B cell (primary cell): ENCODE measurements around the gene LIN37. TPM values are rescaled to one million over a fixed set of nuclear protein-coding genes. Genes with fewer than 3 reads are reported as not detected.

Experiments
- ATAC-seq: fragments of 200-7000 bp; cut with Tn5 transposase; one replicate; pipeline ENCODE4 v1.10.0; 2021; ENCODE audit warnings: low read depth, mild to moderate bottlenecking, moderate number of reproducible peaks, moderate library complexity
- CTCF ChIA-PET: fragments of 350-600 bp; sonication (Branson Sonifier 250); formaldehyde crosslinking; loops from one replicate; lab custom pipeline; 2021; ENCODE audit warnings: antibody characterized with exemption, inconsistent platforms; lab: Charles Lee
- POLR2A ChIA-PET: fragments of 350-600 bp; sonication (Branson Sonifier 250); formaldehyde crosslinking; loops from one replicate; lab custom pipeline; 2021; ENCODE audit warnings: antibody characterized with exemption; lab: Charles Lee
- DNase-seq: peaks from one replicate; pipeline ENCODE4 v3.0.0; 2013
- H2AFZ ChIP-seq: 2 replicates; pipeline ENCODE4 v1.6.1; 2012; ENCODE audit warnings: mild to moderate bottlenecking, low read depth, low read length; ENCODE audit not compliant: insufficient read depth, poor library complexity, severe bottlenecking
- H3K27ac ChIP-seq, 2 donors: 1 replicate in 1 of 2; 2 replicates in 1 of 2; pipeline ENCODE4 v1.5.1; 2012 to 2013; ENCODE audit warnings: low read length in 2 of 2, mild to moderate bottlenecking in 2 of 2, moderate library complexity in 1 of 2
- H3K27me3 ChIP-seq, 4 experiments: fragments of 200-600 bp in 1 of 4; sonication (generic) in 1 of 4; replicated peaks in 1 of 4; 1 replicate in 2 of 4; 2 replicates in 2 of 4; pipeline versions ENCODE4 v1.6.1 to v1.7.0; 2013 to 2016; ENCODE audit warnings: low read length in 3 of 4, mild to moderate bottlenecking in 2 of 4, mixed read lengths in 1 of 4, moderate library complexity in 1 of 4; ENCODE audit not compliant: insufficient read depth in 4 of 4, control insufficient read depth in 3 of 4; ENCODE audit errors: control extremely low read depth in 1 of 4
- H3K36me3 ChIP-seq, 2 experiments: replicated peaks in 1 of 2; 1 replicate in 1 of 2; 2 replicates in 1 of 2; pipeline versions ENCODE4 v1.6.1 to v1.7.1; 2013; ENCODE audit warnings: low read length in 1 of 2; ENCODE audit not compliant: insufficient read depth in 2 of 2, control insufficient read depth in 1 of 2; ENCODE audit errors: control extremely low read depth in 1 of 2, extremely low read depth in 1 of 2
- H3K4me1 ChIP-seq, 2 donors: fragments of 200-600 bp in 1 of 2; sonication (generic) in 1 of 2; 1 replicate in 1 of 2; 2 replicates in 1 of 2; pipeline versions ENCODE4 v1.5.1 to v1.6.1; 2013 to 2017; ENCODE audit warnings: low read length in 2 of 2; ENCODE audit not compliant: control insufficient read depth in 2 of 2, insufficient read depth in 2 of 2
- H3K4me2 ChIP-seq: replicated peaks from 2 replicates; pipeline ENCODE3; 2012; ENCODE audit warnings: mild to moderate bottlenecking, low read depth, low read length; ENCODE audit not compliant: poor library complexity, severe bottlenecking
- H3K4me3 ChIP-seq, 5 experiments: fragments of 200-600 bp in 1 of 5; sonication (generic) in 1 of 5; 1 replicate in 3 of 5; 2 replicates in 2 of 5; pipeline versions ENCODE4 v1.5.1 to v1.7.0; 2011 to 2016; ENCODE audit warnings: low read length in 4 of 5, mild to moderate bottlenecking in 4 of 5, low read depth in 2 of 5, control low read depth in 1 of 5, moderate library complexity in 1 of 5; ENCODE audit not compliant: insufficient read depth in 1 of 5; ENCODE audit errors: control extremely low read depth in 1 of 5, extremely low read depth in 1 of 5
- H3K79me2 ChIP-seq: fragments of 200-600 bp; sonication (generic); one replicate; pipeline ENCODE4 v1.6.0; 2016; ENCODE audit warnings: low read length; ENCODE audit not compliant: control insufficient read depth, insufficient read depth
- H3K9ac ChIP-seq: fragments of 200-600 bp; sonication (generic); 2 replicates; pipeline ENCODE4 v1.6.1; 2017; ENCODE audit warnings: mild to moderate bottlenecking, low read length, moderate library complexity
- H3K9me3 ChIP-seq, 3 donors: one replicate each; pipeline versions ENCODE4 v1.6.1 to v1.7.1; 2013; ENCODE audit warnings: low read length in 2 of 3; ENCODE audit not compliant: control insufficient read depth in 2 of 3, insufficient read depth in 1 of 3; ENCODE audit errors: control extremely low read depth in 1 of 3
- H4K20me1 ChIP-seq: 2 replicates; pipeline ENCODE4 v1.6.0; 2012; ENCODE audit warnings: mild to moderate bottlenecking, low read length; ENCODE audit not compliant: insufficient read depth, control insufficient read depth, poor library complexity, severe bottlenecking
- H3K27ac Mint-ChIP-seq: one replicate; pipeline ENCODE4 v1.8.0; 2021; ENCODE audit warnings: mixed read lengths
- H3K27me3 Mint-ChIP-seq: one replicate; pipeline ENCODE4 v1.8.0; 2021; ENCODE audit warnings: mixed read lengths
- H3K4me1 Mint-ChIP-seq: one replicate; pipeline ENCODE4 v1.8.0; 2021; ENCODE audit warnings: mixed read lengths
- H3K4me3 Mint-ChIP-seq: one replicate; pipeline ENCODE4 v1.8.0; 2021; ENCODE audit warnings: mixed read lengths
- H3K9me3 Mint-ChIP-seq: one replicate; pipeline ENCODE4 v1.8.0; 2022; ENCODE audit warnings: mixed read lengths; ENCODE audit not compliant: insufficient read depth
- CTCF ChIP-seq: fragments of 200-600 bp; IDR thresholded peaks from one replicate; pipeline ENCODE4 v1.8.0; 2022; ENCODE audit warnings: antibody characterized with exemption, mild to moderate bottlenecking
- EZH2 ChIP-seq: IDR thresholded peaks from 2 replicates; pipeline ENCODE4 v1.6.1; 2012; ENCODE audit warnings: borderline replicate concordance, low read depth, mild to moderate bottlenecking, moderate library complexity, low read length; ENCODE audit not compliant: insufficient read depth, poor library complexity, severe bottlenecking
- WGBS: methylation state at CpG from one replicate; pipeline ENCODE4 v1.1.5; 2013; ENCODE audit warnings: missing lambda C conversion rate; ENCODE audit not compliant: insufficient coverage; 5-methylcytosine and 5-hydroxymethylcytosine counted together
- intact Hi-C: fragments of 100-400 bp; cut with micrococcal nuclease; formaldehyde crosslinking; loops from one replicate; pipeline ENCODE4 v1.10.0; 2022
- polyA plus RNA-seq: library from polyadenylated mRNA; depleted of rRNA; stranded (reverse); fragments of >200 nt; gene quantifications from 2 replicates; pipeline ENCODE4 v1.2.3, GENCODE V29; 2012
- total RNA-seq, 2 donors: library from RNA; stranded (reverse); fragments of 120-200 nt in 1 of 2; gene quantifications; 1 replicate in 1 of 2; 2 replicates in 1 of 2; pipeline versions ENCODE4 v1.2.3 to v1.2.4, GENCODE V29; 2013 to 2022

The LIN37 gene
- total and polyA plus RNA-seq, 2 donors (not counting 1 experiment from before 2014, with no cell fraction given): 22.3 to 64.1 TPM

- CTCF ChIA-PET: interaction anchor here (0.6 to 2.4 kb wide), 7 partner anchors 9 to 1379 kb away, joined by 3 to 40 read pairs (median 3); partner anchors contain the start of gene LIN37
- H3K9me3 ChIP-seq: no peaks in the 10 kb centered on the region
- TF ChIP-seq EZH2 (no peak), CTCF (no peak)
- no peak for ATAC-seq
- no peak overlapping the region for H2AFZ ChIP-seq
- Mint-ChIP-seq H3K27me3 (no peaks in the 10 kb centered on the region), H3K9me3 (no peaks in the 10 kb centered on the region), H3K27ac (no peak overlapping the region), H3K4me1 (peaks cover 8% of the 10 kb centered on the region), H3K4me3 (peak overlapping the region; percentile 16)
- no peak for DNase-seq
- no peaks in the 10 kb centered on the region for H3K36me3 ChIP-seq
- H3K4me3 ChIP-seq: peak overlapping the region in 1 of 5 experiments; percentile 61
- H3K4me1 ChIP-seq: peaks cover 0 to 19% of the 10 kb centered on the region in 2 donors
- H3K27ac ChIP-seq: no peak overlapping the region
- no peaks in the 10 kb centered on the region for H3K27me3 ChIP-seq
- no peak overlapping the region for H3K9ac ChIP-seq
- POLR2A ChIA-PET: interaction anchor here (0.7 to 3.3 kb wide), 3 partner anchors 9 to 60 kb away, joined by 6 to 53 read pairs (median 12); partner anchors contain the start of genes PSENEN and U2AF1L4
- intact Hi-C loops: loop anchor here (5.0 kb wide), 1 partner anchor 156 kb away; the partner anchor contains the start of gene TMEM147
- H4K20me1 ChIP-seq: no peaks in the 10 kb centered on the region
- no peaks in the 10 kb centered on the region for H3K79me2 ChIP-seq
- 56% methylated on average over 5 of the region's 9 CpGs for WGBS
- peak overlapping the region; percentile 93 for H3K4me2 ChIP-seq
These were observed 45.0 kb upstream of the LIN37 start for GRCh38 chr19:35703343-35703742.

GRCh38 chr19:35704218-35704617, 44.2 kb upstream of the LIN37 start, which contains the start of gene ZBTB32:
Gene ZBTB32 (plus strand): TSS chr19:35704558. CDS start chr19:35714627, 10,069 bp downstream.
- 42% methylated on average over 20 of the region's 24 CpGs for WGBS
- Histone ChIP-seq H2AFZ (no peak within 1 kb of the TSS), H3K4me2 (no peak within 1 kb of the TSS), H3K9ac (no peak within 1 kb of the TSS), H3K4me3 (no peak within 1 kb of the TSS), H3K9me3 (no peaks in the 10 kb centered on the region), H3K36me3 (no peaks in the 10 kb centered on the region), H3K27ac (no peak within 1 kb of the TSS), H3K4me1 (peaks cover 0 to 19% of the 10 kb centered on the region in 2 donors), H4K20me1 (no peaks in the 10 kb centered on the region), H3K79me2 (no peaks in the 10 kb centered on the region), H3K27me3 (no peaks in the 10 kb centered on the region)
- H3K27ac Mint-ChIP-seq: no peak within 1 kb of the TSS
- ChIA-PET CTCF (interaction anchor here (1.1 kb wide), 1 partner anchor 12 kb away, joined by 3 read pairs; no protein-coding TSS in a partner anchor), POLR2A (interaction anchor here (0.7 to 3.3 kb wide), 2 partner anchors 8 to 61 kb away, joined by 12 to 53 read pairs; no protein-coding TSS in a partner anchor)
- no peak for TF ChIP-seq CTCF
- no peak for TF ChIP-seq EZH2
- no peaks in the 10 kb centered on the region for H3K9me3 Mint-ChIP-seq
- intact Hi-C loops: loop anchor here (5.0 kb wide), 1 partner anchor 157 kb away; the partner anchor contains the start of gene TMEM147
- DNase-seq: no peak
- H3K27me3 Mint-ChIP-seq: no peaks in the 10 kb centered on the region
- peak within 1 kb of the TSS; percentile 16 for H3K4me3 Mint-ChIP-seq
- no peak for ATAC-seq
- peaks cover 8% of the 10 kb centered on the region for H3K4me1 Mint-ChIP-seq
